ENCODE data around the gene LUC7L.

The LUC7L gene

GRCh38 chr16:203246-203645, 26.0 kb downstream of the LUC7L start:
- no peak for TF ChIP-seq POLR2A (IDR thresholded peaks at IDR 0.05; ENCODE audit: extremely low read depth, insufficient read length)
- no peak for TF ChIP-seq MYC (IDR thresholded peaks at IDR 0.05; ENCODE audit: low read depth, low read length)
- no peak for TF ChIP-seq MAX (IDR thresholded peaks at IDR 0.05; ENCODE audit: low read depth, low read length)
- no peak for TF ChIP-seq CTCF (IDR thresholded peaks at IDR 0.05; ENCODE audit: low read depth, low read length)
- H3K4me3 ChIP-seq (ENCODE audit: low read depth, low read length), result no peak overlapping the region
- DNase-seq (ENCODE audit: low read depth), result no peak

GRCh38 chr16:200388-200787, 28.9 kb downstream of the LUC7L start:
- no peak overlapping the region for H3K4me3 ChIP-seq (ENCODE audit: low read depth, low read length)
- TF ChIP-seq MYC (IDR thresholded peaks at IDR 0.05; ENCODE audit: low read depth, low read length) (no peak), MAX (IDR thresholded peaks at IDR 0.05; ENCODE audit: low read depth, low read length) (no peak), POLR2A (IDR thresholded peaks at IDR 0.05; ENCODE audit: extremely low read depth, insufficient read length) (no peak), CTCF (IDR thresholded peaks at IDR 0.05; ENCODE audit: low read depth, low read length) (no peak)
- DNase-seq (ENCODE audit: low read depth), result no peak

GRCh38 chr16:194516-194915, 34.7 kb downstream of the LUC7L start:
- no peak overlapping the region for H3K4me3 ChIP-seq (ENCODE audit: low read depth, low read length)
- no peak for DNase-seq (ENCODE audit: low read depth)
- no peak for TF ChIP-seq POLR2A (IDR thresholded peaks at IDR 0.05; ENCODE audit: extremely low read depth, insufficient read length)
- no peak for TF ChIP-seq CTCF (IDR thresholded peaks at IDR 0.05; ENCODE audit: low read depth, low read length)
- no peak for TF ChIP-seq MAX (IDR thresholded peaks at IDR 0.05; ENCODE audit: low read depth, low read length)
- no peak for TF ChIP-seq MYC (IDR thresholded peaks at IDR 0.05; ENCODE audit: low read depth, low read length)

GRCh38 chr16:193441-193840, 35.8 kb downstream of the LUC7L start:
- H3K4me3 ChIP-seq (ENCODE audit: low read depth, low read length), result no peak overlapping the region
- no peak for DNase-seq (ENCODE audit: low read depth)
- TF ChIP-seq MYC (IDR thresholded peaks at IDR 0.05; ENCODE audit: low read depth, low read length), result no peak
- TF ChIP-seq POLR2A (IDR thresholded peaks at IDR 0.05; ENCODE audit: extremely low read depth, insufficient read length), result no peak
- no peak for TF ChIP-seq MAX (IDR thresholded peaks at IDR 0.05; ENCODE audit: low read depth, low read length)
- no peak for TF ChIP-seq CTCF (IDR thresholded peaks at IDR 0.05; ENCODE audit: low read depth, low read length)

- DNase-seq (ENCODE audit: low read depth), result no peak
- TF ChIP-seq MYC (IDR thresholded peaks at IDR 0.05; ENCODE audit: low read depth, low read length) (no peak), POLR2A (IDR thresholded peaks at IDR 0.05; ENCODE audit: extremely low read depth, insufficient read length) (no peak), CTCF (IDR thresholded peaks at IDR 0.05; ENCODE audit: low read depth, low read length) (no peak), MAX (IDR thresholded peaks at IDR 0.05; ENCODE audit: low read depth, low read length) (no peak)
- no peak overlapping the region for H3K4me3 ChIP-seq (ENCODE audit: low read depth, low read length)
Measured at GRCh38 chr16:192686-193085, 36.6 kb downstream of the LUC7L start.

GRCh38 chr16:191831-192230, 37.4 kb downstream of the LUC7L start:
- TF ChIP-seq MAX (IDR thresholded peaks at IDR 0.05; ENCODE audit: low read depth, low read length) (no peak), POLR2A (IDR thresholded peaks at IDR 0.05; ENCODE audit: extremely low read depth, insufficient read length) (no peak), MYC (IDR thresholded peaks at IDR 0.05; ENCODE audit: low read depth, low read length) (no peak), CTCF (IDR thresholded peaks at IDR 0.05; ENCODE audit: low read depth, low read length) (no peak)
- no peak for DNase-seq (ENCODE audit: low read depth)
- H3K4me3 ChIP-seq (ENCODE audit: low read depth, low read length), result no peak overlapping the region
